Hematopoietic multipotent progenitor cell treated with erythropoietin and hydrocortisone succinate and interleukin-3 and kit ligand, for 15 days (in vitro differentiated cells): ENCODE data around the gene TNFRSF4.

Source experiments
- DNase-seq: peaks from one replicate; pipeline ENCODE4 v3.0.0-alpha.2; 2015; ENCODE audit warnings: low spot score

The TNFRSF4 gene

GRCh38 chr1:1169429-1170214 is 44.3 kb downstream of the TNFRSF4 start:
- DNase-seq: no peak

- DNase-seq: no peak
These were observed 45.2 kb downstream of the TNFRSF4 start for GRCh38 chr1:1168451-1169411.

- DNase-seq: no peak
These were observed 46.0 kb downstream of the TNFRSF4 start for GRCh38 chr1:1167841-1168450.

- no peak for DNase-seq
These were observed 46.5 kb downstream of the TNFRSF4 start for GRCh38 chr1:1167398-1167821.

GRCh38 chr1:1166642-1167397 is 47.1 kb downstream of the TNFRSF4 start:
- no peak for DNase-seq

- DNase-seq: no peak
These were observed 48.0 kb downstream of the TNFRSF4 start for GRCh38 chr1:1165900-1166421.

GRCh38 chr1:1165485-1165884 is 48.5 kb downstream of the TNFRSF4 start:
- DNase-seq: no peak

- no peak for DNase-seq
These were observed 49.1 kb downstream of the TNFRSF4 start for GRCh38 chr1:1164701-1165451.

GRCh38 chr1:1164361-1164700 is 49.6 kb downstream of the TNFRSF4 start:
- no peak for DNase-seq

GRCh38 chr1:1163538-1164070 is 50.3 kb downstream of the TNFRSF4 start:
- DNase-seq: no peak

GRCh38 chr1:1162597-1163537 is 51.1 kb downstream of the TNFRSF4 start:
- DNase-seq: no peak

- no peak for DNase-seq
These were observed 52.3 kb downstream of the TNFRSF4 start for GRCh38 chr1:1161683-1162079.
